ENCODE results near the gene ISG20.

Gene ISG20

DNA sequence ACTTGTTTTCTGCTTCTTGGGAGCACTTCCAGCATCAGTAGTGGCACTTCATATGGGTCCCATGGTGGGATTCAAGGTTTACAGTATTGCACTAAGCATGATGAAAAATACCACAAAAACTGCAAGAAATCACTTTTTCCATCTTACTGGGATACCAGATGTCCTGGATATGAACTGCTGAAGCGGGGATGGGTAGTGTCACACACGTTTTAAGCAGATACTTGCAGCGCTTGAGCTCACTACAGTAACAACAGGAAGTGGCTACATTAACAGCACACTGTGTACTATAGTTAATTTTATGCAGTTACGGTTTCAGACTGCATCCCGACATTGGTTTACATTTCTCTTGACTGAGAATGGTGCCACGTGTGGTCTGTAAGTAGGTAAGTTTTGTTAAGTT lies 3.5 kb upstream of the ISG20 start:
- H3K27ac ChIP-seq: no peak overlapping the region
- peaks cover 34 to 36% of the 10 kb centered on the region in 2 experiments for H3K4me1 ChIP-seq (ENCODE audit: control insufficient read depth in 1 of 2, insufficient read depth in 1 of 2, low read depth in 1 of 2, low read length in 1 of 2)

GRCh38 chr15:88636050-88636449 lies 2.8 kb upstream of the ISG20 start:
- TF ChIP-seq, protein P1, sequence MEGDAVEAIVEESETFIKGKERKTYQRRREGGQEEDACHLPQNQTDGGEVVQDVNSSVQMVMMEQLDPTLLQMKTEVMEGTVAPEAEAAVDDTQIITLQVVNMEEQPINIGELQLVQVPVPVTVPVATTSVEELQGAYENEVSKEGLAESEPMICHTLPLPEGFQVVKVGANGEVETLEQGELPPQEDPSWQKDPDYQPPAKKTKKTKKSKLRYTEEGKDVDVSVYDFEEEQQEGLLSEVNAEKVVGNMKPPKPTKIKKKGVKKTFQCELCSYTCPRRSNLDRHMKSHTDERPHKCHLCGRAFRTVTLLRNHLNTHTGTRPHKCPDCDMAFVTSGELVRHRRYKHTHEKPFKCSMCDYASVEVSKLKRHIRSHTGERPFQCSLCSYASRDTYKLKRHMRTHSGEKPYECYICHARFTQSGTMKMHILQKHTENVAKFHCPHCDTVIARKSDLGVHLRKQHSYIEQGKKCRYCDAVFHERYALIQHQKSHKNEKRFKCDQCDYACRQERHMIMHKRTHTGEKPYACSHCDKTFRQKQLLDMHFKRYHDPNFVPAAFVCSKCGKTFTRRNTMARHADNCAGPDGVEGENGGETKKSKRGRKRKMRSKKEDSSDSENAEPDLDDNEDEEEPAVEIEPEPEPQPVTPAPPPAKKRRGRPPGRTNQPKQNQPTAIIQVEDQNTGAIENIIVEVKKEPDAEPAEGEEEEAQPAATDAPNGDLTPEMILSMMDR (IDR thresholded peaks at IDR 0.05): no peak
- peaks cover 3% of the 10 kb centered on the region for H3K36me3 ChIP-seq
- no peaks in the 10 kb centered on the region for H3K9me3 ChIP-seq
- H3K4me1 ChIP-seq (ENCODE audit: control insufficient read depth in 1 of 2, insufficient read depth in 1 of 2, low read depth in 1 of 2, low read length in 1 of 2): peaks cover 36 to 37% of the 10 kb centered on the region in 2 experiments
- no peaks in the 10 kb centered on the region for H3K27me3 ChIP-seq
- no peak overlapping the region for H3K4me3 ChIP-seq (ENCODE audit: low read depth in 1 of 2, low read length in 1 of 2)
- no peak overlapping the region for H3K27ac ChIP-seq

More for the DNA sequence above, 3.5 kb upstream of the ISG20 start:
- TF ChIP-seq, protein P1 (IDR thresholded peaks at IDR 0.05): no peak
- Histone ChIP-seq H3K27me3 (no peaks in the 10 kb centered on the region), H3K4me3 (ENCODE audit: low read depth in 1 of 2, low read length in 1 of 2) (no peak overlapping the region), H3K36me3 (no peaks in the 10 kb centered on the region), H3K9me3 (no peaks in the 10 kb centered on the region)

GRCh38 chr15:88636654-88637053 lies 2.2 kb upstream of the ISG20 start:
- no peak overlapping the region for H3K4me3 ChIP-seq (ENCODE audit: low read depth in 1 of 2, low read length in 1 of 2)
- TF ChIP-seq, protein P1 (IDR thresholded peaks at IDR 0.05): no peak
- H3K4me1 ChIP-seq (ENCODE audit: control insufficient read depth in 1 of 2, insufficient read depth in 1 of 2, low read depth in 1 of 2, low read length in 1 of 2): peaks cover 42 to 43% of the 10 kb centered on the region in 2 experiments

GRCh38 chr15:88637436-88637835 lies 1.4 kb upstream of the ISG20 start:
- no peaks in the 10 kb centered on the region for H3K9me3 ChIP-seq
- peak overlapping the region; percentile 97 for H3K27ac ChIP-seq
- peaks cover 11% of the 10 kb centered on the region for H3K36me3 ChIP-seq
- peaks cover 50% of the 10 kb centered on the region in 2 experiments for H3K4me1 ChIP-seq (ENCODE audit: control insufficient read depth in 1 of 2, insufficient read depth in 1 of 2, low read depth in 1 of 2, low read length in 1 of 2)
- H3K4me3 ChIP-seq (ENCODE audit: low read depth in 1 of 2, low read length in 1 of 2): no peak overlapping the region
- TF ChIP-seq, protein P1 (IDR thresholded peaks at IDR 0.05): no peak
- H3K27me3 ChIP-seq: no peaks in the 10 kb centered on the region

More at GRCh38 chr15:88636654-88637053, 2.2 kb upstream of the ISG20 start:
- H3K9me3 ChIP-seq: no peaks in the 10 kb centered on the region
- H3K27me3 ChIP-seq: no peaks in the 10 kb centered on the region
- H3K27ac ChIP-seq: no peak overlapping the region
- H3K36me3 ChIP-seq: peaks cover 6% of the 10 kb centered on the region

GRCh38 chr15:88637841-88638625 lies 783 bp upstream of the ISG20 start:
- peak overlapping the region; percentile 80 to 81 for H3K4me3 ChIP-seq (ENCODE audit: low read depth in 1 of 2, low read length in 1 of 2)
- H3K4me1 ChIP-seq (ENCODE audit: control insufficient read depth in 1 of 2, insufficient read depth in 1 of 2, low read depth in 1 of 2, low read length in 1 of 2): peaks cover 50 to 53% of the 10 kb centered on the region in 2 experiments
- H3K27me3 ChIP-seq: no peaks in the 10 kb centered on the region
- H3K36me3 ChIP-seq: peaks cover 17% of the 10 kb centered on the region
- TF ChIP-seq, protein P1 (IDR thresholded peaks at IDR 0.05): no peak
- no peaks in the 10 kb centered on the region for H3K9me3 ChIP-seq
- H3K27ac ChIP-seq: peak overlapping the region; percentile 97
